Adrenal gland (tissue), 12 donors: ENCODE data around the gene SLC38A2. TPM values are rescaled to one million over a fixed set of nuclear protein-coding genes. Genes with fewer than 3 reads are reported as not detected.

Experiments
- DNase-seq, 7 donors: peaks; one replicate each; pipeline ENCODE4 v3.0.0-alpha.2; 2019 to 2020
- H3K27ac ChIP-seq, 5 donors: fragments of 200-600 bp; sonication (generic) in 4 of 5; 1 replicate in 3 of 5; 2 replicates in 2 of 5; pipeline versions ENCODE4 v1.5.1 to v1.8.0; 2016 to 2020; ENCODE audit warnings: mild to moderate bottlenecking in 1 of 5
- H3K27me3 ChIP-seq: fragments of 200-600 bp; 2 replicates; pipeline ENCODE4 v1.8.0; 2021
- H3K36me3 ChIP-seq, 2 donors: fragments of 200-600 bp; replicated peaks in 1 of 2; 1 replicate in 1 of 2; 2 replicates in 1 of 2; pipeline versions ENCODE4 v1.5.1 to v1.8.0; 2018 to 2022
- H3K4me1 ChIP-seq, 2 donors: fragments of 200-600 bp; replicated peaks in 1 of 2; 1 replicate in 1 of 2; 2 replicates in 1 of 2; pipeline versions ENCODE4 v1.5.1 to v1.8.0; 2018 to 2021
- H3K4me3 ChIP-seq, 4 donors: fragments of 200-600 bp; sonication (generic) in 3 of 4; one replicate each; pipeline ENCODE4 v1.5.1; 2016 to 2018
- H3K9me3 ChIP-seq, 3 donors: fragments of 200-600 bp; sonication (generic) in 1 of 3; replicated peaks in 1 of 3; 1 replicate in 2 of 3; 2 replicates in 1 of 3; pipeline versions ENCODE4 v1.5.1 to v1.8.0; 2016 to 2021
- POLR2A ChIP-seq, 2 donors: fragments of 450-650 bp; IDR thresholded peaks; one replicate each; pipeline ENCODE4 v1.6.1; 2017; ENCODE audit warnings: antibody characterized with exemption in 2 of 2, mild to moderate bottlenecking in 2 of 2, moderate library complexity in 1 of 2
- WGBS, 4 donors: extraction: QIAGEN DNeasy Blood & Tissue Kit in 2 of 4; methylation state at CpG; one replicate each; pipeline versions ENCODE4 v1.1.5 to v1.1.7; 2013 to 2017; 5-methylcytosine and 5-hydroxymethylcytosine counted together
- intact Hi-C, 2 donors: fragments of 100-400 bp; cut with DNase I; formaldehyde crosslinking; loops; one replicate each; pipeline versions ENCODE4 v1.14.1 to v1.15.0; 2022 to 2023
- polyA plus RNA-seq, 3 donors: library from polyadenylated mRNA; stranded (reverse); fragments of 200-250 nt in 2 of 3; fragments of 350-450 nt in 1 of 3; fragmentation: Illumina TruSeq in 1 of 3; extraction: RNeasy Lipid Tissue Mini Kit (QIAGEN cat#74804) in 1 of 3; gene quantifications; one replicate each; pipeline ENCODE4 v1.2.3, GENCODE V29; 2013 to 2014
- total RNA-seq, 9 donors: library from RNA; depleted of rRNA in 4 of 9; stranded (reverse); fragments of >200 nt in 4 of 9; fragments of 120-200 nt in 1 of 9; fragmentation: NEBNext Ultra II Directional in 1 of 9; extraction: Animal tissue kit (Norgen Biotek cat#: 25700) in 1 of 9; gene quantifications; one replicate each; pipeline versions ENCODE4 v1.1.0 to v1.2.4, GENCODE V29; 2013 to 2023
- TF ChIP-seq, protein P1 (sequence below), 6 experiments: fragments of 450-650 bp in 4 of 6; fragments of 200-600 bp in 2 of 6; sonication (generic) in 1 of 6; IDR thresholded peaks; 1 replicate in 5 of 6; 2 replicates in 1 of 6; pipeline versions ENCODE4 v1.5.1 to v1.8.0; 2016 to 2021; ENCODE audit warnings: antibody characterized with exemption in 6 of 6, mild to moderate bottlenecking in 2 of 6, moderate library complexity in 1 of 6
- donor health status: healthy with polysubstance abuse.
- donor health status: Bipolar disorder and iron deficiency.
- donor health status: DM: yes; HTN: yes; CAD: no.
- donor health status: DM: no; HTN: no; CAD: no.
- donor health status: DM: no; HTN: no; CAD: no.
- donor health status: DM: yes; HTN: yes; CAD: no.

Gene SLC38A2
- total and polyA plus RNA-seq, 12 donors, result 94.6 to 948 (median 280) TPM

DNA sequence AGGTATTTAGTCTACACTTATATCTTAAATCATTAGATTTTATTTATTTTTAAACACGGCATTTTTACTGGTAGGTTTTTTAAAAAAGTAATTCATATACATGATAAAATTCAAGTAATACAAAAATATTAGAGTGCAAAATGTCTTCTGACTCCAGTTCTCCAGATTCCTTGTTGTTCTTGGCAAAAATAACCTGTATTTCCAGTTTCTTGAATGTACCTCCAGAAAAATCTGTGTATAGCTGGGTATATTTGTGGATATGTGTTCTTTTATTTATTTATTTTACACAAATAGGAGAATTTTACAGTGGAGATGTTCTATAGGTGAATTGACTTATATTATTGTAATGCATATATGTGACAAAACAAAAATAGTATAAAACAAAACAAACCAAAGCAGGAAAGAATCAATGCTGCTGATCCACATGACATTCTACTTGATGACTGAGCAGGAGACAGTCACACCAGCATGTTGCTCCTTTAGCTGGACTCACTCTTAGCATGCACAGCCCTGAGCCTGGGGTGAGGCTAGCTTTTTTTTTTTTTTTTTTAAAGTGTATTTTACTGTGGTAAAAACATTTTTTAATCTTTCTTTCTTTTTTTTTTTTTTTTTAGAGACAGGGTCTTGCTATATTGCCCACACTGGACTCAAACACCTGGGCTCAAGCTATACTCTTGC lies 42.2 kb upstream of the SLC38A2 start:
- TF ChIP-seq POLR2A (IDR thresholded peaks at IDR 0.05), result no peak
- TF ChIP-seq, protein P1, sequence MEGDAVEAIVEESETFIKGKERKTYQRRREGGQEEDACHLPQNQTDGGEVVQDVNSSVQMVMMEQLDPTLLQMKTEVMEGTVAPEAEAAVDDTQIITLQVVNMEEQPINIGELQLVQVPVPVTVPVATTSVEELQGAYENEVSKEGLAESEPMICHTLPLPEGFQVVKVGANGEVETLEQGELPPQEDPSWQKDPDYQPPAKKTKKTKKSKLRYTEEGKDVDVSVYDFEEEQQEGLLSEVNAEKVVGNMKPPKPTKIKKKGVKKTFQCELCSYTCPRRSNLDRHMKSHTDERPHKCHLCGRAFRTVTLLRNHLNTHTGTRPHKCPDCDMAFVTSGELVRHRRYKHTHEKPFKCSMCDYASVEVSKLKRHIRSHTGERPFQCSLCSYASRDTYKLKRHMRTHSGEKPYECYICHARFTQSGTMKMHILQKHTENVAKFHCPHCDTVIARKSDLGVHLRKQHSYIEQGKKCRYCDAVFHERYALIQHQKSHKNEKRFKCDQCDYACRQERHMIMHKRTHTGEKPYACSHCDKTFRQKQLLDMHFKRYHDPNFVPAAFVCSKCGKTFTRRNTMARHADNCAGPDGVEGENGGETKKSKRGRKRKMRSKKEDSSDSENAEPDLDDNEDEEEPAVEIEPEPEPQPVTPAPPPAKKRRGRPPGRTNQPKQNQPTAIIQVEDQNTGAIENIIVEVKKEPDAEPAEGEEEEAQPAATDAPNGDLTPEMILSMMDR (IDR thresholded peaks at IDR 0.05), result no peak
- intact Hi-C loops, result no loop called here
- H3K27ac ChIP-seq, result no peak overlapping the region
- no peaks in the 10 kb centered on the region for H3K9me3 ChIP-seq
- no peaks in the 10 kb centered on the region for H3K4me1 ChIP-seq
- no peaks in the 10 kb centered on the region for H3K27me3 ChIP-seq
- H3K4me3 ChIP-seq, result no peak overlapping the region
- 74 to 88% (median 79%) methylated on average over 1 of the region's 1 CpG for WGBS, 4 donors
- no peaks in the 10 kb centered on the region for H3K36me3 ChIP-seq
- DNase-seq, result no peak

DNA sequence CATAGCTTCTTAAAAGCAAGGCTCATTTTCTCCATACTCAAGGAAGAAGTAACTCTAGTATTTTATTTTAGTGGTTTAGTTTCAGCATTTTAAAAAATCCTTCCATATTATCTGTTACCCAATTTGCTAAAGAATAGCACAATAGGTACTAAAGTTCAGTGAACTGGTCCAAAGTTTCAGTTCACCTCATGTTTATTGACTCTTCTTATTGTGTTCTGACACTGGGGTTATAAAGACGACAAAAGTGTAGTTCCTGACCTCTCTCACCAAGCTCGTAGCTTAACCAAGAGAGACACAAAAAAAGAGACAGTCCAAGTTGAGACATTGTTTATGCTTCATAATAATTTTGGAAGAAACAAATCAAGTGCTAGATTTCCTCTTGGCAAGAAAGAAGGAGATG lies 40.8 kb upstream of the SLC38A2 start:
- no peak for TF ChIP-seq POLR2A (IDR thresholded peaks at IDR 0.05)
- TF ChIP-seq, protein P1 (IDR thresholded peaks at IDR 0.05), result no peak
- no peak for DNase-seq
- Histone ChIP-seq H3K27me3 (no peaks in the 10 kb centered on the region), H3K9me3 (no peaks in the 10 kb centered on the region), H3K36me3 (no peaks in the 10 kb centered on the region), H3K4me1 (peaks cover 0 to 10% of the 10 kb centered on the region in 2 donors), H3K27ac (no peak overlapping the region), H3K4me3 (no peak overlapping the region)
- intact Hi-C loops, result no loop called here
- 55 to 76% (median 69%) methylated on average over 2 of the region's 2 CpGs for WGBS, 4 donors

DNA sequence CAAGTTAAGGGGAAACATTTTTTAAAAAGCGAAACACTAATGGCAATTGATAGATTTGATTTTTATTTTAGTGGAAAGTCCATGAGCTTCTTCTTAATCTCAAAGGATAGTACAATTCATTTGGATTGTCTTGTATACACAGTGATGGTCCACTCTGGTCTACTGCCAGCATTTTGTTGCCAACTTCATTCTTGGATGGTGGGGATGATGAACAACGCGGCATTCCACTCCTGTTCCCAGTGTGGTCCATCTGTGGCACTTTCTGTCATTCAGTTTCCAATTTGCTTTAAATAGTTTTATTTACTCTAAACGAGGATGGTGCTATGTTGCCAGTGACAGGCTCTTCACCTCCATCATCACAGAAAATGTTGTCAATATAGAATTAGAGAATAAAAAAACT lies 40.3 kb upstream of the SLC38A2 start:
- intact Hi-C loops, result no loop called here
- Histone ChIP-seq H3K4me1 (peaks cover 0 to 12% of the 10 kb centered on the region in 2 donors), H3K27ac (no peak overlapping the region), H3K4me3 (no peak overlapping the region), H3K36me3 (no peaks in the 10 kb centered on the region), H3K27me3 (no peaks in the 10 kb centered on the region), H3K9me3 (no peaks in the 10 kb centered on the region)
- no peak for DNase-seq
- TF ChIP-seq POLR2A (IDR thresholded peaks at IDR 0.05), result no peak
- TF ChIP-seq, protein P1 (IDR thresholded peaks at IDR 0.05), result no peak
- 90 to 94% (median 93%) methylated on average over 4 of the region's 4 CpGs for WGBS, 4 donors

DNA sequence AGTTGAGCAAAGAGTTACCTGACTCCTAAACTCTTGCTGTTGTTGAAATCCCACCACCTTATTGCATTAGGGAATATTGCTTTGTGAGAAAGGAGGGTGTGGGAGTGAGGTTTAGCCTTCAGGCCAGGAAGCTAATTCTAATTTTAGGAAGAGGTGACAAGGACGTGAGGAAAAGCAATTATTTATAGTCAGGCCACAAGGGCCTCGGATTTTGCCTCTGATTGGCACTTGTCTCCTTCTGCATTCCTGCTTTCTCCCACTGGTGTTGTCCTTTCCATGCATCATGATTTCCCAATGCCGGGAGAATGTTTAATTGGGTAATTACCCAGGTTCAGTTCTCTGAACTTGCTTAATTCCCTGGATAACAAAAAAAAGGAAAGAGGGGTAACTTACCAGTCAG lies 37.9 kb upstream of the SLC38A2 start:
- TF ChIP-seq, protein P1 (IDR thresholded peaks at IDR 0.05), result no peak
- no peak for TF ChIP-seq POLR2A (IDR thresholded peaks at IDR 0.05)
- Histone ChIP-seq H3K4me3 (no peak overlapping the region), H3K4me1 (peaks cover 0 to 12% of the 10 kb centered on the region in 2 donors), H3K36me3 (no peaks in the 10 kb centered on the region), H3K27me3 (no peaks in the 10 kb centered on the region), H3K9me3 (no peaks in the 10 kb centered on the region), H3K27ac (no peak overlapping the region)
- intact Hi-C loops, result no loop called here
- no peak for DNase-seq
- 29 to 50% (median 47%) methylated on average over 3 of the region's 3 CpGs for WGBS, 4 donors
